Right renal pelvis (tissue), 4 donors: Measurements from ENCODE around the gene GMFB. TPM values are rescaled to one million over a fixed set of nuclear protein-coding genes. Genes with fewer than 3 reads are reported as not detected.
"Not testable (repeated sequence)": the region's sequence is repeated elsewhere in the genome, so short reads cannot be mapped to it uniquely, and the experiment has no call there.

Experiments
- DNase-seq, 4 donors: peaks; one replicate each; pipeline ENCODE4 v3.0.0-alpha.2; 2013; ENCODE audit warnings: low read depth in 4 of 4, low spot score in 3 of 4, missing footprints in 1 of 4
- polyA plus RNA-seq, 4 donors: library from polyadenylated mRNA; unstranded; fragments of 120-200 nt; gene quantifications; one replicate each; pipeline ENCODE4 v1.2.1, GENCODE V29; 2013; ENCODE audit not compliant: insufficient read length in 4 of 4

The GMFB gene
- polyA plus RNA-seq, 4 donors: 91.9 to 113 (median 106) TPM

GRCh38 chr14:54465654-54466053 is 23.1 kb downstream of the GMFB start:
- no peak for DNase-seq

- no peak for DNase-seq
These were observed 26.7 kb downstream of the GMFB start for GRCh38 chr14:54462048-54462447.

- no peak for DNase-seq
These were observed 29.7 kb downstream of the GMFB start for GRCh38 chr14:54459106-54459505.

DNA sequence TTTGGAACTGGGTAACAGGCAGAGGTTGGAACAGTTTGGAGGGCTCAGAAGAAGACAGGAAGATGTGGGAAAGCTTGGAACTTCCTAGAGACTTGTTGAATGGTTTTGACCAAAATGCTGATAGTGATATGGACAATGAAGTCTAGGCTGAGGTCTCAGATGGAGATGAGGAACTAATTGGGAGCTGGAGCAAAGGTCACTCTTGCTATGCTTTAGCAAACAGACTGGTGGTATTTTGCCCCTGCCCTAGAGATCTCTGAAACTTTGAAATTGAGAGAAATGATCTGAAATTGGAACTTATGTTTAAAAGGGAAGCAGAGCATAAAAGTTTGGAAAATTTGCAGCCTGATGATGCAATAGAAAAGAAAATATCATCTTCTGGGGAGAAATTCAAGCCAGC is 30.2 kb downstream of the GMFB start:
- DNase-seq: not testable (repeated sequence)

DNA sequence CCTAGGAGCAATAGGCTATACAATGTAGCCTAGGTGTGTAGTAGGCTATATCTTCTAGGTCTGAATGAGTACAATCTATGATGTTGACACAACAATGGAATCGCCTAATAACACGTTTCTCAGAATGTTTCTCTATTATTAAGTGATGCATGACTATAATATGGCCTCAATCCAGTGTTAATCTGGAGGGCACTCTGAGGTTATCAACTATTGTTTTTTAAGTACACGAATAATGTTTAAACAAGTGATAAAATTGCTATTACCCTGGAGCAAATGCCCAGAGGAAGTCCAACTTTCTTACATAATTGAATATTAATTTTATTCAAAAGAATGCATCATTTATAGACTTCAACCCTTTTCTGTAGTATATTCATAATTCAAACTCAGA is 31.2 kb downstream of the GMFB start:
- DNase-seq: no peak

- not testable (repeated sequence) for DNase-seq
These were observed 31.8 kb downstream of the GMFB start for GRCh38 chr14:54456820-54457608.

- no peak for DNase-seq
These were observed 33.4 kb downstream of the GMFB start for GRCh38 chr14:54455363-54455762.

GRCh38 chr14:54453990-54454389 is 34.8 kb downstream of the GMFB start:
- DNase-seq: not testable (repeated sequence)

DNA sequence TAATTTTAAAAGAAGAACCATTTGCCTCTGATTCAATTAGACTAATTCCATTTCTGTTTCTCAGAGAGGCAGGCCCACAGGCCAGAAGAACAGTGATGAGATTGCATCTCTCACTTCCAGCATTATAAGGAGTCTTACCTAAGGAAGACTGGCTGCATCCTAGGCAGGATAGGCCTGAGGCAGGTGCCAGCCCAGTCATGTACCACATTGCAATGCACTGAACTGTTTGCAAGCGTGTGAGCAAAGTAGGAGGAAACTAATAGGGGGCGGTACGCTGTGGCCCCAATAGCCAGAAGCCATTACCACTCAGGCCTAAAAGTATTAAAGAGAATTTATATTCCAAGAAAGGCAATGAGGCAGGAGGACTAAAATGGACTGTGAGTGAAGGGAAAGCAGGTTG is 35.5 kb downstream of the GMFB start:
- DNase-seq: no peak

DNA sequence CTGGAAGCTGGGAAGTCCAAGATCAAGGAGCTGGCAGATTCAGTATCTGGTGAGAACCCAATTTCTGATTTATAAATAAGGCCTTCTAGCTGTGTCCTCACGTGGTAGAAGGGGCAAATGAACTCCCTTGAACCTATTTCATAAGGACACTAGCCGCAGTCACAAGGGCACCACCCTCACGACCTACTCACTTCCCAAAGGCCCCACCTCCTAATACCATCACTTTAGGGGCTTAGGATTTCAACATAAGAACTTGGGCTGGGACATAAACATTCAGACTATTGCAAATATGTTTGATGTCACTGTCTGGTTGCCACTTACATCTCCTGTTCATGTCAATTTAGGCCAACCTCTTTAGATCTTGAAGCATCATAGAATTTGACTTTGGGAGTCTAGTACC is 36.8 kb downstream of the GMFB start:
- DNase-seq: no peak

DNA sequence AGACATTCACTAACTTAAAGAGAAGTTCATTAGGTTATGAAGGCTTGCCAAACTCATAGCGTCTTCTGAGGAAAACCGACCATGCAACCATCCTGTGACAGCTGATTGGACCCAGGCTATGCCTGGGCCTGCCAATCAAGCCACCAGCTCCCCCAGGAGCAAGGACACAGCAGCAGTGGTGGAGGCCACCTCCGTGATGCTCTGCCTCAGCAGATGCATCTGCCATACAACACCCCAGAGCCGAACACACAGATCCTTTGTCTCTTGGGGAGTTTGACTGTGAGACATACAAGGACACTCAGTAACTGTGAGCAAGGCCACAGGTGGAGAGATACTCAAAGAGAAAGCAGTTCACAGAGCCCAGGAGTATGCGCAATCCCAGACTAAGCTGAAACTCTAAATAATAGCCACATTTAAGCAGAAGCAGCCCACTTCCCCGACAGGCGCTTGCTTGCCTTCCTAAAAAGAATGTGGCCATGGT is 37.6 kb downstream of the GMFB start:
- no peak for DNase-seq

- no peak for DNase-seq
These were observed 38.2 kb downstream of the GMFB start for GRCh38 chr14:54450535-54450934.

DNA sequence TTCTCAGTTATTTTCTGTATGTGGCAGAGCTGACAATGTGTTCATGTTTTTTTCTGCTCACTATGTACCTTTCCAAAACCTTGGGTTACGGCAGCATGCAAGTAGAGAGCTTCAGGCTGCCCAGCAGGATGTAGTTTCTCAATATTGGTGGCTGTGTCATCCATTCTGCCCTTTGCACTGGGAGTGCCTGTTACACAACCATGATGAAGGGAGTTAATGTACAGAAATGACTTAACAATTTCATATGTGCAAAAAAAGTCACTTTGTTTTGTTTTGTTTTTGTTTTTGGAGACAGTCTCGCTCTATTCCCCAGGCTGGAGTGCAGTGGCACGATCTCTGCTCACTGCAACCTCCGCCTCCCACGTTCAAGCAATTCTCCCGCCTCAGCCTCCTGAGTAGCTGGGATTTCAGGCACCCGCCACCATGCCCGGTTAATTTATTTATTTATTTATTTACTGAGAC is 41.5 kb downstream of the GMFB start:
- no peak for DNase-seq

- DNase-seq: peak in 2 of 4 donors; percentile 39 to 66
These were observed 42.6 kb downstream of the GMFB start for GRCh38 chr14:54446161-54446693.

DNA sequence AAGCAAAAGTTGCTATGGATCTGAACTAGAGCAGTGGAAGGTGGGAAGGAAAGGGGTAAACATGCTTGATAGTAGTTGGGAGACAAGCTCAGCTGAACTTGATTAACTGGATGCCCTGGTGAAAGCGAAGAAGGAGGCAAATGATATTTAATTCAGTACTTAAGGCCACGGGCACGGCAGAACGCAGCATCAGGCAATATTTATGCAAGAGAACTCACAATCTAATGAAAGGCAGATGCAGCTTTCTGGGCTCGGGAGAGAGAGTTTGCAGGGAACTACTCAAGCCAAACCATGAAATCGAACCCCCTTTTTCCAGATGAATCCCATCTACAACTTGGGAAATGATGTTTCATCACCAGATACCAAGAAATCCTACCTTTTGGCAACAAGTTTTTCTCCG is 44.1 kb downstream of the GMFB start:
- DNase-seq: no peak

DNA sequence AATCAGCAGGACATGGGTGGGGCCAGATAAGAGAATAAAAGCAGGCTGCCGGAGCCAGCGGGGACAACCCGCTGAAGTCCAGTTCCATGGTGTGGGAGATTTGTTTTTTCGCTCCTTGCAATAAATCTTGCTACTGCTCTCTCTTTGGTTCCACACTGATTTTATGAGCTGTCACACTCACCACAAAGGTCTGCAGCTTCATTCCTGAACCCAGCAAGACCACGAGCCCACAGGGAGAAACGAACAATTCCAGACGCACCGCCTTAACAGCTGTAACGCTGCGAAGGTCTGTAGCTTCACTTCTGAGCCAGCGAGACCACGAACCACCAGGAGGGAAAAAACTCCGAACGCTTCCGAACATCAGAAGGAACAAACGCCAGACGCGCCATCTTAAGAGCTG is 44.8 kb downstream of the GMFB start:
- DNase-seq: peak in 1 of 4 donors; percentile 26

- DNase-seq: not testable (repeated sequence)
These were observed 45.8 kb downstream of the GMFB start for GRCh38 chr14:54442961-54443360.

GRCh38 chr14:54440873-54441868 is 47.6 kb downstream of the GMFB start, which contains the start of gene CNIH1:
Gene CNIH1, minus strand, starts transcription at chr14:54441374. Its CDS starts 47 bp downstream, at chr14:54441327.
- DNase-seq: peak; percentile 82 to 84 (median 83)

- DNase-seq: no peak
These were observed 48.3 kb downstream of the GMFB start for GRCh38 chr14:54440476-54440872.

DNA sequence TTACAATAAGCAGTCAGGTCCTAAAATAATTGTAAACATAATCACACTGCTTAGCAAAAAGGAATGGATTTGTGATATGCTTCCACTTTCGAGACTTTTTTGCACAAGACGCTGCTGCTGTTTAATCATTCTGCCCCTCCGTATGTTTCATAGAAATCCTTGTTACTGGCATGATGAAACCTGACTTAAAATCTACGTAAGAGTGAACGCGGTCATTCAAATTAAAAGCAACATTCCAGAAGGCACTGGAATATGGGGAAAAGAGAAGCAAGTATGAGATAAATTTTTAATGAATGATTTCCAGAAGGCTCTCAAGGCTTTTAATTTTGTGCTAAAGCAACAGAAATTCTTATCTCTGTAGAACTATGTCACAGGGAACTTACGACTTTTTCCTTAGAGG is 48.7 kb downstream of the GMFB start:
- no peak for DNase-seq

GRCh38 chr14:54438703-54439102 is 50.1 kb downstream of the GMFB start:
- DNase-seq: no peak
